RWPE1 (cell line): ENCODE data around the gene PAX4.

ENCODE experiments used
- CTCF ChIA-PET: fragments of 350-600 bp; sonication (Branson Sonifier 250); formaldehyde crosslinking; extraction: SDS; loops from one replicate; lab custom pipeline; 2021; lab: Yijun Ruan, JAX
- POLR2A ChIA-PET: fragments of 400-600 bp; formaldehyde crosslinking; extraction: SDS; loops from one replicate; lab custom pipeline; 2020; ENCODE audit warnings: antibody characterized with exemption; ENCODE audit not compliant: low non-redundant PET; lab: Yijun Ruan, JAX
- DNase-seq: peaks from one replicate; pipeline ENCODE4 v3.0.0; 2012; ENCODE audit warnings: low spot score
- H3K27ac ChIP-seq: fragments of 450-650 bp; 2 replicates; pipeline ENCODE4 v1.5.1; 2017
- TF ChIP-seq, protein P1 (sequence below): fragments of 450-650 bp; conservative IDR thresholded peaks from 2 replicates; pipeline ENCODE4 v1.5.1; 2017; ENCODE audit warnings: low read depth, mild to moderate bottlenecking

Gene PAX4

DNA sequence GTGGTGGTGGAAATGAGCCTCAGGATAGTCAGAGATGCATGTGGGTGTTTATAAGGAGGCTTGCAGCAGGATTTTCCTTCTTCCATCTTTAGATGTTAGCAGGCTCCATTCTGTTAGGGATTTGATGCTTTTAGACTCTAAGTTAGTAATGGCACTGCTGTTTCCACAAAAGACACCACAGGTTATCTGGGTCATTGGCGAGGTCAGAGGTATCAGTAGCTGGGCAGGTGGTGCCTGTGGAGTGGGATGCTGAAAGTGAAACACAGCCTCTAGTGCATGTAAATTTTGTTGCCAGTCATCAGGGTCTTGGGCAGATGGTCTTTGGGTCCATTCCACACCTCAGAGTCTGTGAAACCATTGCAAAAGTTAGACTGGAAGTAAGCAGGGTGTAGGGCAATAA, 833 bp upstream of the PAX4 start:
- TF ChIP-seq, protein P1, sequence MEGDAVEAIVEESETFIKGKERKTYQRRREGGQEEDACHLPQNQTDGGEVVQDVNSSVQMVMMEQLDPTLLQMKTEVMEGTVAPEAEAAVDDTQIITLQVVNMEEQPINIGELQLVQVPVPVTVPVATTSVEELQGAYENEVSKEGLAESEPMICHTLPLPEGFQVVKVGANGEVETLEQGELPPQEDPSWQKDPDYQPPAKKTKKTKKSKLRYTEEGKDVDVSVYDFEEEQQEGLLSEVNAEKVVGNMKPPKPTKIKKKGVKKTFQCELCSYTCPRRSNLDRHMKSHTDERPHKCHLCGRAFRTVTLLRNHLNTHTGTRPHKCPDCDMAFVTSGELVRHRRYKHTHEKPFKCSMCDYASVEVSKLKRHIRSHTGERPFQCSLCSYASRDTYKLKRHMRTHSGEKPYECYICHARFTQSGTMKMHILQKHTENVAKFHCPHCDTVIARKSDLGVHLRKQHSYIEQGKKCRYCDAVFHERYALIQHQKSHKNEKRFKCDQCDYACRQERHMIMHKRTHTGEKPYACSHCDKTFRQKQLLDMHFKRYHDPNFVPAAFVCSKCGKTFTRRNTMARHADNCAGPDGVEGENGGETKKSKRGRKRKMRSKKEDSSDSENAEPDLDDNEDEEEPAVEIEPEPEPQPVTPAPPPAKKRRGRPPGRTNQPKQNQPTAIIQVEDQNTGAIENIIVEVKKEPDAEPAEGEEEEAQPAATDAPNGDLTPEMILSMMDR, result no peak
- no peak for DNase-seq
- CTCF ChIA-PET, result no interaction called here
- POLR2A ChIA-PET, result no interaction called here
- no peak overlapping the region for H3K27ac ChIP-seq

DNA sequence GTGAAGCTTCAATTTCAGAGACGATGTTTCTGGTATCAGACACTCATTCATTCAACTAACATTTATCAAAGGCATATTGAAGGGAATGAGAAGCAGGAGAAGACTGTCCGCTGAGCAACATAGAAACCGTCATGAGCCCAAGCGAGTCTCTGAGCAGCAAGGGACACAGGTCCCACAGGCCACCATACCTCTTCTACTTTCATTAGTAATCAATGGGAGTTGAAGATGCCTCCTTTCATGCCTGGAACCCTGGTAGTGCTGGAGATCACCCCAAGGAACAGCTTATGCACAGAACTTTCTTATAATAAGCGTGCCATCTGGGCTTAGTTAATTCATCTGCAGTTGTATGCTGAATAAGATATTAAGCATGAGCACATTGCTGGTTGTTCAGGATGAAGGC, 1.2 kb downstream of the PAX4 start:
- POLR2A ChIA-PET, result no interaction called here
- TF ChIP-seq, protein P1, result no peak
- CTCF ChIA-PET, result interaction anchor here (0.6 kb wide), 1 partner anchor 13 kb away, joined by 3 read pairs; no protein-coding TSS in a partner anchor
- no peak overlapping the region for H3K27ac ChIP-seq
- DNase-seq, result no peak

DNA sequence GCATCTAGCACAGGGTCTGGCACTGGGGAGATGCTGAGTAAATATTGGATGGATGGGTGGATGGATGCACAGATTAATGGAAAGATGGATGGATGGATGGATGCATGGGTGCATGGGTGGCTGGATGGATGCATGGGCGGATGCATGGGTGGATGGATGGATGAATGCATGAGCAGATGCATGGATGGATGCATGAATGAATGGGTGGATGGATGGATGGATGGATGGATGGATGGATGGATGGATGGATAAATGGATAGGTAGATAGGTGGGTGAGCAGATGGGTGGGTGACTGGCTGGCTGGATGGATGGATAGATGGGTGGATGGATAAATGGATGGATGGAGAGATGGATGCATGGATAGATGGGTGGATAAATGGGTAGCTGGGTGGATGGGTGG, 5.7 kb downstream of the PAX4 start:
- POLR2A ChIA-PET, result no interaction called here
- DNase-seq, result no peak
- TF ChIP-seq, protein P1, result no peak
- H3K27ac ChIP-seq, result no peak overlapping the region
- CTCF ChIA-PET, result no interaction called here

DNA sequence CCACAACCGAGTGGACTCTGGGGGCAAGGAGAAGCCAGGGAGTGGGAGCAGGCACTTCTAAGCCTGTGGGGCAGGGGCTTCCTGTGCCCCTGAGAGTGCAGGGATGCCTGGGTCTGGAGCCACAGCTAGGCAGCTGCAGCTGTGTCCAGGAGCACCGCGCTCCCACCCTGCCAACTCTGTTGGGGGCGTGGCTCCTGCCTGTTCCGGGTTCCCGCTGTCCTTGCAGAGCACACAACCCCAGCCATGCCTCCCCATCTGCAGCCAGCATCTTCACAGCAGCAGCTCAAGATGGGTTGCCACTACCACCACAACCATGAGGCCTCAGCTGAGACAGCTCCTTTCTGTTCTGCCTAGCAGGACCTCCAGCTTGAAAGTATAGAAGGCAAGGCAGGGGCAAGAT, 8.6 kb downstream of the PAX4 start:
- ChIA-PET CTCF (no interaction called here), POLR2A (no interaction called here)
- no peak overlapping the region for H3K27ac ChIP-seq
- TF ChIP-seq, protein P1, result no peak
- DNase-seq, result no peak

DNA sequence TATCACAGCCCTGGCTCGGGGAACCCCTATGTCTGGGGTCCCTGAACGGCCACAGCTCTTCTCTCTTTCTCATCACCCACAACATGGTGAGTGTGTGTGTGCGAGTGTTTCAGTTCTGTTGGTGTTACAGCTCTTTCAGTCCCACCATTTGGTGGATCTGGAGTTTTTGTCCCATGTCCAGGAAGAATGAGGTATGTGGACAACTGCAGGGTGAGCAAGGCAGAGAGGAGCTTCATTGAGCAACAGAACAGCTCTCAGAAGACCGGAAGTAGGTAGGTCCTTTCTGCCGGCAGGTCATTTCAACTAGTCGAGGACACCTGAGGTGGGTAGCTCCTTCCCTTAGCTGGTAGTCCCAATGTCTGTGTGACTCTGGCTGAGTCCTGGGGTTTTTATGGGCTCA, 9.5 kb downstream of the PAX4 start:
- CTCF ChIA-PET, result no interaction called here
- DNase-seq, result no peak
- TF ChIP-seq, protein P1, result no peak

DNA sequence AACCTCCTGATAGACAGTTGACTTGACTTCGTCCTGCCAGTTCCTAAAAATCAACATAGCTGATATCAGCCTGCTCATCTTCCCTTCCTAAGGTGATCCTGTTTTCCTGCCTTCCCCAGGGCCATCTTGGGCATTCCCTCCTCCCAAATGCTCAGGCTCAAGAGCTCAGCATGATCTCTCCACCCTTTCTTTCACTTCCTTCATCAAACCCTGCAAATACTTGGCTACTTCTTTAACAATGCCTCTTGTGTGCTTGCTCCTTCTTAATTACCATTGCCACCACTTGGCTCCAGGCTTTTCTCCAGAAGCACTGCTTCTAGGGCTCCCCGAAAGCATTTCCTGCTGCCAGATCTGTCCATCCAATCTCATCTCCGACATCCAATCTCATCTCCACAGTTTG, 17.1 kb downstream of the PAX4 start:
- POLR2A ChIA-PET, result no interaction called here
- no peak overlapping the region for H3K27ac ChIP-seq
- no peak for DNase-seq
- CTCF ChIA-PET, result interaction anchor here (0.6 to 0.7 kb wide), 2 partner anchors 14 to 69 kb away, joined by 3 to 5 read pairs; no protein-coding TSS in a partner anchor
- TF ChIP-seq, protein P1, result no peak

More for the DNA sequence above, 9.5 kb downstream of the PAX4 start:
- no peak overlapping the region for H3K27ac ChIP-seq
- POLR2A ChIA-PET, result no interaction called here
